A549 (cell line): ENCODE data around the gene ITPKB.

Source experiments
- POLR2A ChIP-seq: IDR thresholded peaks from 2 replicates; pipeline ENCODE4 v1.6.1; 2012; ENCODE audit warnings: mild to moderate bottlenecking, low read length
- RAD21 ChIP-seq, 2 experiments: fragments of >200 bp in 1 of 2; sonication (Bioruptor Twin) in 1 of 2; formaldehyde crosslinking in 1 of 2; IDR thresholded peaks in 1 of 2; conservative IDR thresholded peaks in 1 of 2; 2 replicates in 1 of 2; 3 replicates in 1 of 2; pipeline ENCODE4 v1.6.1; 2012 to 2018; ENCODE audit warnings: inconsistent platforms in 1 of 2
- TF ChIP-seq, protein P1 (sequence below): fragments of >200 bp; sonication (Bioruptor Twin); formaldehyde crosslinking; IDR thresholded peaks from 3 replicates; pipeline ENCODE4 v1.5.1; 2016
- TF ChIP-seq, protein P2 (sequence below): IDR thresholded peaks from 2 replicates; pipeline ENCODE4 v1.6.1; 2012

GRCh38 chr1:226635456-226635941, 103.6 kb downstream of the ITPKB start:
- TF ChIP-seq, protein P1, sequence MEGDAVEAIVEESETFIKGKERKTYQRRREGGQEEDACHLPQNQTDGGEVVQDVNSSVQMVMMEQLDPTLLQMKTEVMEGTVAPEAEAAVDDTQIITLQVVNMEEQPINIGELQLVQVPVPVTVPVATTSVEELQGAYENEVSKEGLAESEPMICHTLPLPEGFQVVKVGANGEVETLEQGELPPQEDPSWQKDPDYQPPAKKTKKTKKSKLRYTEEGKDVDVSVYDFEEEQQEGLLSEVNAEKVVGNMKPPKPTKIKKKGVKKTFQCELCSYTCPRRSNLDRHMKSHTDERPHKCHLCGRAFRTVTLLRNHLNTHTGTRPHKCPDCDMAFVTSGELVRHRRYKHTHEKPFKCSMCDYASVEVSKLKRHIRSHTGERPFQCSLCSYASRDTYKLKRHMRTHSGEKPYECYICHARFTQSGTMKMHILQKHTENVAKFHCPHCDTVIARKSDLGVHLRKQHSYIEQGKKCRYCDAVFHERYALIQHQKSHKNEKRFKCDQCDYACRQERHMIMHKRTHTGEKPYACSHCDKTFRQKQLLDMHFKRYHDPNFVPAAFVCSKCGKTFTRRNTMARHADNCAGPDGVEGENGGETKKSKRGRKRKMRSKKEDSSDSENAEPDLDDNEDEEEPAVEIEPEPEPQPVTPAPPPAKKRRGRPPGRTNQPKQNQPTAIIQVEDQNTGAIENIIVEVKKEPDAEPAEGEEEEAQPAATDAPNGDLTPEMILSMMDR = no peak
- TF ChIP-seq, protein P2, sequence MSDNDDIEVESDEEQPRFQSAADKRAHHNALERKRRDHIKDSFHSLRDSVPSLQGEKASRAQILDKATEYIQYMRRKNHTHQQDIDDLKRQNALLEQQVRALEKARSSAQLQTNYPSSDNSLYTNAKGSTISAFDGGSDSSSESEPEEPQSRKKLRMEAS = no peak
- TF ChIP-seq RAD21 (conservative IDR thresholded peaks at IDR 0.05 in 1 of 2, IDR thresholded peaks at IDR 0.05 in 1 of 2) = no peak
- no peak for TF ChIP-seq POLR2A
